GM21526 (cell line): ENCODE results near the gene PRKAR1B.

ENCODE experiments used
- ATAC-seq: cut with Tn5 transposase; IDR thresholded peaks from one replicate; pipeline ENCODE4 v1.9.1; 2021; ENCODE audit warnings: moderate library complexity; ENCODE audit not compliant: unreplicated experiment, low FRiP score

PRKAR1B gene

GRCh38 chr7:594920-595620 is 132.0 kb downstream of the PRKAR1B start:
- ATAC-seq: no peak

GRCh38 chr7:594212-594913 is 132.7 kb downstream of the PRKAR1B start:
- ATAC-seq: no peak

- ATAC-seq: no peak
Observed at GRCh38 chr7:593324-594115, 133.6 kb downstream of the PRKAR1B start.

- ATAC-seq: no peak
Observed at GRCh38 chr7:591856-592628, 135.0 kb downstream of the PRKAR1B start.

DNA sequence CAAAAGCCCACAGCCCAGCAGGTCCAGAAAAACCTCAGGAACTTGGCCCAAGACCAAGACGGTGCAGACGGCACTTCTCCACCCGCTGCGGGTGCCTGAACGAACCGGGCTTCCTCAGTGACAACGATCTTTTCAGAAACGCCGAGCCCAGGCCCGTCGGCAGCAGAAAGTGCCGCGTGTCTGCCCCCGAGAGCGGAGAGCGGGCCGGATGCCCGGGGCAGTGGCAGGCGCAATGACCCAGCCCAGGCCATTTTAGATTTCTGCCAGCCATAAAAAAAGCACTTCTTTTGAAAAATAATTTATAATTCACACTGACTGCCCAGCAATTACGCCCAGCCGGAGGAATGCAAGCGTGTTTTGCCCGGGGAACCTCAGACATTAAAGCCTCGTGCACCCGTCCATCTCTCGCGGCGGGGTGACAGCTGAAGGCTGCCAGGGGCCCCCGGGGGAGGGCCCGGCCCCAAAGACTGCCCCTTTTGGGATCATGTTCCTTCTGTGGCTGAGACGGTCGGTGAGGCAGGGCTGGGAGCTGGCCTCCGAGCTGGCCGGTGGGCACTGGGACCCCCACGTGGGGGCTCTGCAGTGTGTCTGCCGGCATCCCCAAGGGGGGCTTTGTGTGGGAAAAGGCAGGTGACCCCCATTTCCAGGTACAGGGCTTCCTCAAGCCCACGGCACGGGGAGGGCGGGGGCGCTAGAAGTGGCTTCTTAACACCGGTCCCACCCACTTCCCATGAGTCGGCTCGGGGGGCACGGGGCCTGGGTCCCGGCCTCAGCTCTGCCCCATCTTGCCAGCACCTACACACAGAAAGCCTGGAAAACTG is 136.1 kb downstream of the PRKAR1B start:
- no peak for ATAC-seq

GRCh38 chr7:589781-590575 is 137.1 kb downstream of the PRKAR1B start:
- no peak for ATAC-seq

DNA sequence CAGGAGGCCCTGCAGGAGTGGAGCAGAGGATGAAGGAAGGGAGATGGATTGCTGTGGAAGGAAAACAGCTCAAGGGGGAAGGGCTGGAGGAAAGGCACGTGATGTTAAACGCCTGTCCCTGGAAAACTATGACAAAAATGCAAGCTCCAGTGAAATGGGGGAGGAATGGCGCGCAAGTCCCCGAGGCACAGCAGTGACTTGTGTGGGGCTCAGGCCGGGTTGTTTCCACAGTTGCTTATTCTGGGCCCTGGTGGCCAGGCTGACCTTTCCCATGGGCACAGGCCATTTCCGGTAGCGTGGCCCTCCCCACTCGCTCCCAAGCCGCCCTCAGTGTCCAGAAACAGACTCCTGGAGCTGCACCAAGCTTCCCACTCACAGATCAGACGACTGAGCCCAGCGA is 139.3 kb downstream of the PRKAR1B start:
- ATAC-seq: no peak

DNA sequence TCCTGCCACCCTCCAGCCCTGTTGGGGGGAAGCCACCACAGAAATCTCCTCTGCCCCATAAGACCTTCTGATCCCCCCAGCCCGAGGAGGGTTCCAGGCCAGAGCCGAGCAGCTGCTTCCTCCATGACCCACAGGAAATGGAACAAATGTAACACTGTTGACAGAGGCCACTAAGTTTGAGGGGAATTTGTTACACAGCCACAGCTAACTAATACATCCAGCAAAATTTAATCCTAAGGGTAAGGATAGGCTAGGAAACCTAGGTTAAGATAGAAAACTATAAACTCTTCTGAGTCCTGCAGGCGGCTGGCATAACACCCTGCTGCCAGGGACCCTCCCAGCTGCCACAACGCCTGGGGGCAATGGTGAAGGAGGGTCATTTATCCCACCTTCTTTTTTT is 140.6 kb downstream of the PRKAR1B start:
- ATAC-seq: no peak

DNA sequence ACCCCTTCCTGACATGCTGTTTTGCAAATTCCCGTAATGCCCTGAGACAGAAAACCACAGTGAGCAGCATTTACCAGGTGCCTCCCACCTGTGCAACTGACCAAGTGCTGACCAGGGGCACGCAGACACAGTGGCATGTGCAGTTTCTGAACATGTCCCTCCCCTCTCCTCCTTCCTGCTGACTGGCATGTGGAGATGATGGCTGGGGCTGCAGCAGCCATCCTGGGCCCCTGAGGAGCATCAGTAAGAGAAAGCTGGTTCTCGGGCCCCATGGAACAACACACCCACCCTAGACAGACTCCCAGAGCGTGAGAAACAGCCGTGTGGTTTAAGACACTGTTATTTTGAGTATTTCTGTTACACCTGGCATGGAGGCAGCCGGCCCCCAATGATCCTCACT is 141.2 kb downstream of the PRKAR1B start:
- no peak for ATAC-seq

- ATAC-seq: no peak
Observed at GRCh38 chr7:585229-585711, 141.8 kb downstream of the PRKAR1B start.

GRCh38 chr7:584820-585219 is 142.3 kb downstream of the PRKAR1B start:
- ATAC-seq: no peak

- ATAC-seq: no peak
Observed at GRCh38 chr7:584122-584465, 143.0 kb downstream of the PRKAR1B start.

- no peak for ATAC-seq
Observed at GRCh38 chr7:583410-584121, 143.5 kb downstream of the PRKAR1B start.

DNA sequence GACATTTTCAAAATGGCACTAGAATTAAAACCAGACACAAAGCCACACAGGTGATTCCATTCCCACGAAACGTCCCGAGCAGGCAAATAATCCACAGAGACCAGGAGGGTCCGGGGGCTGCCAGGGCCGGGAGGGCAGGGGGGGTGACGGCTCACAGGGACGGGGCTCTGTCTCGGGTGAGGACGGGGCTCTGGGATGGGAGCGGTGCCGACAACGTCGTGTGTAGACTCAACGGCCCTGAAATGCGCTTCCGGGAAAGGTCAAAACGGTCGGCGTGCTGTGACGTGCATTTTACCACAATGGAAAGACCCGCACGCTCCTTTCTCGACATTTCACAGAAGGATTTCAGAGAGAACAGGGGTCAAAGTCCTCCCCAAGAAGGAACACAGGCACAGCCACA is 144.2 kb downstream of the PRKAR1B start:
- no peak for ATAC-seq

- ATAC-seq: no peak
Observed at GRCh38 chr7:582081-582835, 144.8 kb downstream of the PRKAR1B start.

DNA sequence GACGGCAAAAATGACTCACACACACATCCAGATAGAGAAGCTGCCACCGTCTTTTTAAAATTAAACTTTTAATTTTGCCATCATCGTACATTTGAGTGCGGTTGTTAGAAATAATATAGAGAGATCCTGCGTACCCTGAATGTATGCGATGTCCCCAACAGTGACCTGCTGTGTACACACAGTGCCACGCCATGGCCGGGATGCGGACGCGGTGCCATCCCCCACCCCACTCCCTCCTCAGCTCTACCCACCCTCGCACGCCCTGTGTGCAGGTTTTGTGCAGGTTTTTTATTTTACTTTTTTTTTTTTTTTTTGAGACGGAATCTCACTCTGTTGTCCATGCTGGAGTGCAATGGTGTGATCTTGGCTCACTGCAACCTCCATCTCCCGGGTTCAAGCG is 148.7 kb downstream of the PRKAR1B start:
- no peak for ATAC-seq

DNA sequence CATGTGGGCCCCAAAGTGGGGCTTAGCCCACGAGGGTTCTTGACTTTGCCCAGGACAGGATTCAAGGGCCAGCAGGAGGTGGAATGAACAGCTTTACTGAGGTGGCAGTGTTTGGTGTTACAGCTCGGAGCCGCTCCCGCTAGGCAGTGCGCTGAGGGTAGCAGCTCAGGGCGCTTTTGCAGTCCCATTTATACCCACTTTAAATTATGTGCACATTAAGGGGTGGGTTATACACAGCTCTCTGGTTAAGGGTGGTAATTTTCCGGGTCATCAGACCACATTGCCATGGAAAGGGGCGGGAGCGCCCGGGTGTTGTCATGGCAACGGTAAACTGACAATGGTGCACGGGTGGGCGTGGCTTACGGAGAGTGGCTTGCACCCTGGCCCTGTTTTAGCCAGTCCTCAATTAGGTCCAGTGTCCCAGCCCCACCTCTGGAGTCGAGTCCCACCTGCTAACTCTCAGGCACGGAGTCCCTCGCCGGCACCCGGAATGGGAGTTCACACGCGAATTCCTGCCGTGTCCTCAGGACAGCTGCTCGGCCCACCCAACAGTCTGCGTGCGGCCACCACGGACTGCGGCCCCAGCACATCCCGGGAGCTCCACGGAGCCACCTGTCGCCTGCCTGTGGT is 149.2 kb downstream of the PRKAR1B start:
- no peak for ATAC-seq
